ENCODE measurements around the gene PLCB3. TPM values are rescaled to one million over a fixed set of nuclear protein-coding genes. Genes with fewer than 3 reads are reported as not detected.

The PLCB3 gene
- total and polyA plus RNA-seq, 2 of the 13 experiments (the other 11 are each of a cell fraction or from before 2014, with no cell fraction given) = 7.5 to 13.8 TPM

GRCh38 chr11:64316672-64317324 is 65.5 kb downstream of the PLCB3 start (continued):
- TF ChIP-seq POGK (CRISPR knock-in tag; conservative IDR thresholded peaks at IDR 0.05) (0 out of 2 replicates have a peak, but pooled peaks have one; percentile 10), ZNF263 (CRISPR knock-in tag; IDR thresholded peaks at IDR 0.05) (peak; percentile 11; the same call in 1 of the 2 replicates)

- Histone ChIP-seq H3K27ac (ENCODE audit: extremely low read length, insufficient read depth, low read length) (peak within 1 kb of the TSS; percentile 98), H3K27me3 (ENCODE audit: control insufficient read depth in 1 of 2, insufficient read depth in 2 of 2, low read length in 2 of 2) (no peaks in the 10 kb centered on the region; a peak in 1 of 5 replicates), H3K36me3 (replicated peaks in 1 of 2; ENCODE audit: control insufficient read depth in 1 of 2, insufficient read depth in 2 of 2, low read length in 2 of 2) (peaks cover 1 to 33% of the 10 kb centered on the region in 2 experiments; a peak in 3 of 5 replicates), H4K20me1 (ENCODE audit: insufficient read depth, low read length) (no peaks in the 10 kb centered on the region), H2AFZ (ENCODE audit: low read length) (no peak within 1 kb of the TSS), H3K9me3 (ENCODE audit: low read length) (no peaks in the 10 kb centered on the region), H3K4me1 (ENCODE audit: insufficient read depth, low read length) (peaks cover 22% of the 10 kb centered on the region), H3K4me3 (replicated peaks in 1 of 3; ENCODE audit: insufficient read depth in 1 of 3, low read depth in 2 of 3, low read length in 3 of 3) (peak within 1 kb of the TSS; percentile 97 to 99 (median 99)), H3K79me2 (ENCODE audit: insufficient read depth, low read length) (peaks cover 15% of the 10 kb centered on the region), H3K4me2 (ENCODE audit: low read depth, low read length) (peak within 1 kb of the TSS; percentile 99), H3K9ac (ENCODE audit: insufficient read depth, low read depth, low read length) (peak within 1 kb of the TSS; percentile 94)
- 2% methylated on average over 19 of the region's 43 CpGs for WGBS (ENCODE audit: low lambda C conversion rate)
- BruUV-seq (replicated peaks) = no TSS peak
- ChIA-PET CTCF (ENCODE audit: low intra/inter-chr PET ratio, low total read pairs) (interaction anchor here (0.7 kb wide), 1 partner anchor 38 kb away, joined by 4 read pairs; no protein-coding TSS in a partner anchor), POLR2A (interaction anchor here (0.6 to 4.5 kb wide), 27 partner anchors 8 to 461 kb away, joined by 3 to 103 read pairs (median 6); partner anchors contain the start of genes BAD, CATSPERZ, ESRRA and FKBP2)
- intact Hi-C loops (cut with micrococcal nuclease; ENCODE audit: unreplicated experiment) = loop anchor here (2.0 kb wide), 1 partner anchor 41 kb away; the partner anchor contains the start of gene RPS6KA4
- ATAC-seq = peak; percentile 87
- DNase-seq (ENCODE audit: low spot score) = peak; percentile 99
- in situ Hi-C loops (cut with HindIII; ENCODE audit: extremely low pct_ligation_motif_present, low pct_unique_long_range_greater_than_20kb) = no loop called here
- FAIRE-seq = peak; percentile 99
- no peak for TF ChIP-seq ZMYM2 (CRISPR knock-in tag; IDR thresholded peaks at IDR 0.05)
- no peak for TF ChIP-seq PHF21A (CRISPR knock-in tag; IDR thresholded peaks at IDR 0.05)
- no peak for TF ChIP-seq ZNF552 (CRISPR knock-in tag; IDR thresholded peaks at IDR 0.05; ENCODE audit: borderline replicate concordance)
- no peak for TF ChIP-seq EHMT2 (IDR thresholded peaks at IDR 0.05; ENCODE audit: borderline replicate concordance, low read depth, low read length)
- peak; percentile 58 for TF ChIP-seq ZHX2 (IDR thresholded peaks at IDR 0.05; ENCODE audit: low read depth)
- TF ChIP-seq ZHX2 (CRISPR knock-in tag; IDR thresholded peaks at IDR 0.05; ENCODE audit: borderline replicate concordance) = no peak
- TF ChIP-seq ZSCAN31 (CRISPR knock-in tag; IDR thresholded peaks at IDR 0.05; ENCODE audit: low read depth) = peak; percentile 82
- TF ChIP-seq ZMYM4 (CRISPR knock-in tag; IDR thresholded peaks at IDR 0.05) = peak; percentile 44
- TF ChIP-seq YEATS4 (CRISPR knock-in tag; IDR thresholded peaks at IDR 0.05; ENCODE audit: borderline replicate concordance) = no peak; the same call in none of the 2 replicates
- TF ChIP-seq ZFP82 (CRISPR knock-in tag; IDR thresholded peaks at IDR 0.05; ENCODE audit: borderline replicate concordance) = no peak
Observed at GRCh38 chr11:64317325-64317960, 66.1 kb downstream of the PLCB3 start, which contains the start of gene TRMT112. Gene TRMT112 (minus strand): TSS chr11:64317559. CDS start chr11:64317526, 33 bp downstream.
